ENCODE measurements around the gene CHAC1. TPM values are rescaled to one million over a fixed set of nuclear protein-coding genes. Genes with fewer than 3 reads are reported as not detected.
A peak's percentile ranks its signal among the peaks of the same experiment; 100 is the strongest.

CHAC1 gene
- total RNA-seq, 1 donor = 11.4 TPM

GRCh38 chr15:40984964-40985363 lies 31.7 kb downstream of the CHAC1 start:
- peak; percentile 69 for DNase-seq (ENCODE audit: low read depth)
- no peak for TF ChIP-seq CTCF (IDR thresholded peaks at IDR 0.05; ENCODE audit: insufficient read depth, low read length)
- H3K4me3 ChIP-seq (ENCODE audit: low read depth, low read length) = no peak overlapping the region

GRCh38 chr15:40985541-40986330 lies 32.5 kb downstream of the CHAC1 start:
- H3K4me3 ChIP-seq (ENCODE audit: low read depth, low read length) = no peak overlapping the region
- DNase-seq (ENCODE audit: low read depth) = peak; percentile 58
- TF ChIP-seq CTCF (IDR thresholded peaks at IDR 0.05; ENCODE audit: insufficient read depth, low read length) = no peak

DNA sequence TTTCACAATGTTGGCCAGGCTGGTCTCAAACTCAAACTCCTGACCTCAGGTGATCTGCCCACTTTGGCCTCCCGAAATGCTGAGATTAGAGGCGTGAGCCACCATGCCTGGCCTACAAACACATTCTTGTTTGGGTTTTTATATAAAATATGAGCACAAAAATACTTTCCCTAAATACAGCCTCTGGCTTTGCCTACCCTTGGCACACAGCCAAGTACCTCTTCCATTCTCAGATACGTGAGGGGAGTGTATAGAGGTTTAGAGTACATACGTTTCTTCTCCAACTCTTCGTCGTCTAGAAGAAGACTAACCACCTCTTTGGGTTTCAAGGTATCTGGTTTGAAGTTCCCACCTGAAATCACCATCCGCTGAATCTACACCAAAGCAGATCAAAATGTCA lies 33.5 kb downstream of the CHAC1 start:
- no peak for TF ChIP-seq CTCF (IDR thresholded peaks at IDR 0.05; ENCODE audit: insufficient read depth, low read length)
- no peak overlapping the region for H3K4me3 ChIP-seq (ENCODE audit: low read depth, low read length)
- no peak for DNase-seq (ENCODE audit: low read depth)

DNA sequence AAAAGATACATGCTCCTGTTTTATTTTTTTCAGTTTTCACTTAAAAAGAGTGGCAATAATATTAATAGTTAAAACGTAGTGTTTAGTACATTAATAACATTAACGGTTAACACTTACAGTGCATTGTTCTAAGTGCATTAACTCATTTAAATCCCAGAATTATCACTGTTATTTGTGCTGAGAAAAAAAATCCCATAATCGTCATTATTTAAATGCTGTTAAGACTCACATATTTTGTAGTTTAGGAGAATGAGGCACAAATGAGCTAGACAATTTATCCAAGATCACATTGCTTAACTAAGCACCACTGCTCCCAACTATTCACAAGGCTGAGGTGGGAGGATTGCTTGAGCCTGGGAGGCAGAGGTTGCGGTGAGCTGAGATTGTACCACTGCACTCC lies 34.9 kb downstream of the CHAC1 start:
- TF ChIP-seq CTCF (IDR thresholded peaks at IDR 0.05; ENCODE audit: insufficient read depth, low read length) = no peak
- no peak overlapping the region for H3K4me3 ChIP-seq (ENCODE audit: low read depth, low read length)
- no peak for DNase-seq (ENCODE audit: low read depth)

GRCh38 chr15:40990080-40990479 lies 36.8 kb downstream of the CHAC1 start:
- no peak for TF ChIP-seq CTCF (IDR thresholded peaks at IDR 0.05; ENCODE audit: insufficient read depth, low read length)
- no peak for DNase-seq (ENCODE audit: low read depth)
- no peak overlapping the region for H3K4me3 ChIP-seq (ENCODE audit: low read depth, low read length)

GRCh38 chr15:40990789-40991188 lies 37.5 kb downstream of the CHAC1 start:
- TF ChIP-seq CTCF (IDR thresholded peaks at IDR 0.05; ENCODE audit: insufficient read depth, low read length) = no peak
- no peak overlapping the region for H3K4me3 ChIP-seq (ENCODE audit: low read depth, low read length)
- no peak for DNase-seq (ENCODE audit: low read depth)

DNA sequence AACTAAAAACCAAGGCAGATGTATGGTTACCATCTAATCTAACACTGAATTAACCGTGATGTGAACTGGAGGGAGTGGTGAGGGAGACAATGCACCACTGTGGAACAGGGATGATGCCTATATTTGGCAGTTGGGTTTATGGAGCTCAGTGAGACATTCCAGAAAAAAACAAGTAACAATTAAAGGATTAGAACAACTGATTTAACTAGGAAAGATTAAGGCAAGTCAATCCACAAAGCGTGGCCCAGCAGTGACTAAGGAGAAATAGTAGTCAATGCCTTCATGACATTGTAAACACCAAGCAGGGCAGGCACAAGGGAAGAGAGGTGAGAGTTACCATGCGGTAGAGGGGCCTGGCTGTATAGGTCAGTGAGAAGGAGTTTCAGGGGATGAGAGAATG lies 38.1 kb downstream of the CHAC1 start:
- no peak for DNase-seq (ENCODE audit: low read depth)
- TF ChIP-seq CTCF (IDR thresholded peaks at IDR 0.05; ENCODE audit: insufficient read depth, low read length) = no peak
- no peak overlapping the region for H3K4me3 ChIP-seq (ENCODE audit: low read depth, low read length)
